ENCODE data around the gene ITGA8.
"Not testable (repeated sequence)": the region's sequence is repeated elsewhere in the genome, so short reads cannot be mapped to it uniquely, and the experiment has no call there.

GRCh38 chr10:15534928-15535538 is 184.7 kb downstream of the ITGA8 start:
- not testable (repeated sequence) for TF ChIP-seq ZNF746, ZNF33B, CTCF, SMAD3 (CRISPR knock-in tag; IDR thresholded peaks at IDR 0.05)

All from HepG2 (cell line).